Measurements from ENCODE around the gene MEI1. TPM values are rescaled to one million over a fixed set of nuclear protein-coding genes. Genes with fewer than 3 reads are reported as not detected.

The MEI1 gene
- total and polyA plus RNA-seq, 9 of the 15 experiments (the other 6 are each of a cell fraction or from before 2014, with no cell fraction given) = 0.08 to 0.68 (median 0.18) TPM; not detected in 2

DNA sequence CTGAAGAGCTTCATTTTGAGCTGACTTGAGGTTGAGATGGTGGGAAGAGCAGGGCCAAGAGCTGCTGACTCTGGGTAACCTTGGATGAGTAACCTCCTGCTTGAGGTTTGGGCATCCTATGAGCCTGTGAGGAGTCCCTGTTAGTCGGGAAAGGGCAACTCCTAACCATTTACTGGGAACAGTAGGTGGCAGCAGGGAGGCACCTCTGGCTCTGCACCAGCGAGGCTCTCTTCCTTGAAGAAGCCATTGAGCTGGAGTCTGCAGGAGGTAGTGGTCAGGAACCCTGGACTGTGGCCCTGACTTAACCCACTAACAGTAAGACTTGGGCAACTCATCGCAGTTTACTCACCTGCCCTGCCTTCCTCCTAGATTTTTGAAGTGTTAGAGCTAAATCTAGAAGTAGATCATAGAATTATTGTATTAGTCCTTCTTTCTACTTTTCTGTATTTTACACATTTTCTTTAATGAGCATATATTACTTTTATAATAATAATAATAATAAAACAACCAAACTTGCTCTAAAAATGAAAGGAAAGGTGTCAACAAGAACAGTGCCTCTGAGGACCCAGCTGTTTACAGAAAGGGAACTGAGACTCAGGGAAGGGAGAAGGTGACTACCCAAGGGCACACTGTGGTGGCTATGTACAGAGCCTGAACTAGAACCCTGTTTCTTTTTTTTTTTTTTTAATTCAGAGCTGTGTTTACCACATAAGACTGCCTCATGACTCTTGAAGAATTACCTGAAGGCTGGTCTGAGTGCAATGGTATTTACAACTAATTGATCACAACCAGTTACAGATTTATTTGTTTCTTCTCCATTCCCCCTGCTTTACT lies 47.5 kb downstream of the MEI1 start (continued):
- TF ChIP-seq, protein P1, sequence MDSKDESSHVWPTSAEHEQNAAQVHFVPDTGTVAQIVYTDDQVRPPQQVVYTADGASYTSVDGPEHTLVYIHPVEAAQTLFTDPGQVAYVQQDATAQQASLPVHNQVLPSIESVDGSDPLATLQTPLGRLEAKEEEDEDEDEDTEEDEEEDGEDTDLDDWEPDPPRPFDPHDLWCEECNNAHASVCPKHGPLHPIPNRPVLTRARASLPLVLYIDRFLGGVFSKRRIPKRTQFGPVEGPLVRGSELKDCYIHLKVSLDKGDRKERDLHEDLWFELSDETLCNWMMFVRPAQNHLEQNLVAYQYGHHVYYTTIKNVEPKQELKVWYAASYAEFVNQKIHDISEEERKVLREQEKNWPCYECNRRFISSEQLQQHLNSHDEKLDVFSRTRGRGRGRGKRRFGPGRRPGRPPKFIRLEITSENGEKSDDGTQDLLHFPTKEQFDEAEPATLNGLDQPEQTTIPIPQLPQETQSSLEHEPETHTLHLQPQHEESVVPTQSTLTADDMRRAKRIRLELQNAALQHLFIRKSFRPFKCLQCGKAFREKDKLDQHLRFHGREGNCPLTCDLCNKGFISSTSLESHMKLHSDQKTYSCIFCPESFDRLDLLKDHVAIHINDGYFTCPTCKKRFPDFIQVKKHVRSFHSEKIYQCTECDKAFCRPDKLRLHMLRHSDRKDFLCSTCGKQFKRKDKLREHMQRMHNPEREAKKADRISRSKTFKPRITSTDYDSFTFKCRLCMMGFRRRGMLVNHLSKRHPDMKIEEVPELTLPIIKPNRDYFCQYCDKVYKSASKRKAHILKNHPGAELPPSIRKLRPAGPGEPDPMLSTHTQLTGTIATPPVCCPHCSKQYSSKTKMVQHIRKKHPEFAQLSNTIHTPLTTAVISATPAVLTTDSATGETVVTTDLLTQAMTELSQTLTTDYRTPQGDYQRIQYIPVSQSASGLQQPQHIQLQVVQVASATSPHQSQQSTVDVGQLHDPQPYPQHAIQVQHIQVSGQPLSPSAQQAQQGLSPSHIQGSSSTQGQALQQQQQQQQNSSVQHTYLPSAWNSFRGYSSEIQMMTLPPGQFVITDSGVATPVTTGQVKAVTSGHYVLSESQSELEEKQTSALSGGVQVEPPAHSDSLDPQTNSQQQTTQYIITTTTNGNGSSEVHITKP (IDR thresholded peaks at IDR 0.05; ENCODE audit: partially characterized antibody) = no peak
- TF ChIP-seq, protein P2, sequence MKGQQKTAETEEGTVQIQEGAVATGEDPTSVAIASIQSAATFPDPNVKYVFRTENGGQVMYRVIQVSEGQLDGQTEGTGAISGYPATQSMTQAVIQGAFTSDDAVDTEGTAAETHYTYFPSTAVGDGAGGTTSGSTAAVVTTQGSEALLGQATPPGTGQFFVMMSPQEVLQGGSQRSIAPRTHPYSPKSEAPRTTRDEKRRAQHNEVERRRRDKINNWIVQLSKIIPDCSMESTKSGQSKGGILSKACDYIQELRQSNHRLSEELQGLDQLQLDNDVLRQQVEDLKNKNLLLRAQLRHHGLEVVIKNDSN (CRISPR knock-in tag; IDR thresholded peaks at IDR 0.05) = no peak
- TF ChIP-seq RCOR1 (IDR thresholded peaks at IDR 0.05; ENCODE audit: borderline replicate concordance in 1 of 2, low read depth in 2 of 2, low read length in 2 of 2) (peak in 1 of 2 experiments; percentile 11; a peak in 1 of 4 replicates), SMAD2 (IDR thresholded peaks at IDR 0.05; ENCODE audit: low read depth, low read length) (no peak), SLC30A9 (CRISPR knock-in tag; IDR thresholded peaks at IDR 0.05) (no peak), HCFC1 (IDR thresholded peaks at IDR 0.05; ENCODE audit: low read depth, low read length) (no peak), NFIC (IDR thresholded peaks at IDR 0.05) (0 out of 2 replicates have a peak, but pooled peaks have one; percentile 18), RFX7 (CRISPR knock-in tag; IDR thresholded peaks at IDR 0.05) (no peak), PHTF2 (CRISPR knock-in tag; IDR thresholded peaks at IDR 0.05) (no peak), DACH1 (IDR thresholded peaks at IDR 0.05; ENCODE audit: partially characterized antibody) (no peak), ARID1B (IDR thresholded peaks at IDR 0.05) (no peak), SMC3 (conservative IDR thresholded peaks at IDR 0.05; ENCODE audit: insufficient read depth, low read depth, low read length) (0 out of 2 replicates have a peak, but pooled peaks have one; percentile 38), MAZ (CRISPR knock-in tag; conservative IDR thresholded peaks at IDR 0.05 in 1 of 2, IDR thresholded peaks at IDR 0.05 in 1 of 2) (no peak), SPI1 (IDR thresholded peaks at IDR 0.05; ENCODE audit: borderline replicate concordance, low read depth, low read length) (no peak), ZNF699 (CRISPR knock-in tag; IDR thresholded peaks at IDR 0.05; ENCODE audit: insufficient replicate concordance) (no peak), ZNF212 (CRISPR knock-in tag; IDR thresholded peaks at IDR 0.05) (no peak), PTTG1 (tag; IDR thresholded peaks at IDR 0.05; ENCODE audit: low read depth) (no peak), CTBP1 (IDR thresholded peaks at IDR 0.05; ENCODE audit: borderline replicate concordance) (peak; percentile 56; the same call in 1 of the 2 replicates)
- TF ChIP-seq, protein P3, sequence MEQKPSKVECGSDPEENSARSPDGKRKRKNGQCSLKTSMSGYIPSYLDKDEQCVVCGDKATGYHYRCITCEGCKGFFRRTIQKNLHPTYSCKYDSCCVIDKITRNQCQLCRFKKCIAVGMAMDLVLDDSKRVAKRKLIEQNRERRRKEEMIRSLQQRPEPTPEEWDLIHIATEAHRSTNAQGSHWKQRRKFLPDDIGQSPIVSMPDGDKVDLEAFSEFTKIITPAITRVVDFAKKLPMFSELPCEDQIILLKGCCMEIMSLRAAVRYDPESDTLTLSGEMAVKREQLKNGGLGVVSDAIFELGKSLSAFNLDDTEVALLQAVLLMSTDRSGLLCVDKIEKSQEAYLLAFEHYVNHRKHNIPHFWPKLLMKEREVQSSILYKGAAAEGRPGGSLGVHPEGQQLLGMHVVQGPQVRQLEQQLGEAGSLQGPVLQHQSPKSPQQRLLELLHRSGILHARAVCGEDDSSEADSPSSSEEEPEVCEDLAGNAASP (IDR thresholded peaks at IDR 0.05) = no peak
- TF ChIP-seq, protein P4, sequence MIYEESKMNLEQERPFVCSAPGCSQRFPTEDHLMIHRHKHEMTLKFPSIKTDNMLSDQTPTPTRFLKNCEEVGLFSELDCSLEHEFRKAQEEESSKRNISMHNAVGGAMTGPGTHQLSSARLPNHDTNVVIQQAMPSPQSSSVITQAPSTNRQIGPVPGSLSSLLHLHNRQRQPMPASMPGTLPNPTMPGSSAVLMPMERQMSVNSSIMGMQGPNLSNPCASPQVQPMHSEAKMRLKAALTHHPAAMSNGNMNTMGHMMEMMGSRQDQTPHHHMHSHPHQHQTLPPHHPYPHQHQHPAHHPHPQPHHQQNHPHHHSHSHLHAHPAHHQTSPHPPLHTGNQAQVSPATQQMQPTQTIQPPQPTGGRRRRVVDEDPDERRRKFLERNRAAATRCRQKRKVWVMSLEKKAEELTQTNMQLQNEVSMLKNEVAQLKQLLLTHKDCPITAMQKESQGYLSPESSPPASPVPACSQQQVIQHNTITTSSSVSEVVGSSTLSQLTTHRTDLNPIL (CRISPR knock-in tag; IDR thresholded peaks at IDR 0.05) = no peak

Data from K562 (cell line).